NCI-H1105 (cell line): Measurements from ENCODE around the gene TMEM60.
"Not testable (repeated sequence)": the region's sequence is repeated elsewhere in the genome, so short reads cannot be mapped to it uniquely, and the experiment has no call there.

Source experiments
- DNase-seq: peaks from one replicate; lab custom pipeline; 2025; lab: John Stamatoyannopoulos, UW

TMEM60 gene

DNA sequence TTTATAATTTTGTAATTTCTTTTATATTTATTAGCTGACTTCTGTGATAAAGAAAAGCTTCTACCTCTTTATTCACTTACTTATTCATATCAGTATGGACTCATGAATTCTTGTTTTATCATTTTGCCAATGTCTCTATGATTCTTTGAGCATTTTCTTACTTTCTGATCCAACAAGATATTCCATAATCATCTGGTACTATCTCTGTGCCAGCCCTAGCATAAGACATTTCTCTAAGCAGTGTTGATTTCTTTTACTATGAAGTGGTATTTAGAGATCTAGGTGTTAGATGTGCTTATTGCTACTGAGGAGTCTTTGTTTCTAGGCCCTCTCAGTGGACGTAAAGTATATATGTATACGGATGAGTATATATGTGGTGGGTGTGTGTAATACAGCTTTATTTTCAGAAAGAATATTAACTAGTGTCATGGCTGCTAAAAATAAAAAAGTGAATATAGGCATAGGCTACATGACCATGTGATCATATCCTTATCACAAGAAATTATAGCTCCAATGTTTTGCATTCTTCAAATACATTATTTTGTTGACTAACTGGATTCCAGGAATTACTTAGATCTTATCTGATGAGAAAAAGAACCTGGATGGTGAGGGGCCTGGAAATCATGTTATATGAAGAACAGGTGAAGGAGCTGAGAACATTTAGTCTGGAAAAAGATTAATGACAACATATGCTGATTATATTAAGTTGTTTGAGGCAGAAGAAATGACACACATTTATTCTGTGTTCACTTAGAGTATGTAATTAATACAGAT is 13.5 kb upstream of the TMEM60 start:
- no peak for DNase-seq

DNA sequence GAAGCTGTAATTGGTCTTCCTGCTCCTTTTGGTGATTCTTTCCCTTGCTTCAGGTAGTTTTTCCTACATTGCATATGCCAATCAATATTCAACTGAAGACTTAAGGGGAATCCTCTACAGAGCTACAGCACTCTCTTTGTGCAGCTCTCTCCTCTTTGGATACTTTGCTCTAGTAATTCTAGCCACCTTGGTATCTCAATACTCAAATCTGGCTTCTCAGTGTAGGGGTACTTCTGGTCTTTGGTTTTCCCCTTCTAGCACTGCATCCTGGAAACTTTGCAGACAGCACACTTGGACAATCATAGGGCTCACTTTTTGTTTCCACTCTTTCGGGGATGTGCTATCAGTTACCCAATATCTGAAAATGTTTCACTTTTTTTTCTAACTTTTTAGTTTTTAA is 10.3 kb upstream of the TMEM60 start:
- DNase-seq, result no peak

DNA sequence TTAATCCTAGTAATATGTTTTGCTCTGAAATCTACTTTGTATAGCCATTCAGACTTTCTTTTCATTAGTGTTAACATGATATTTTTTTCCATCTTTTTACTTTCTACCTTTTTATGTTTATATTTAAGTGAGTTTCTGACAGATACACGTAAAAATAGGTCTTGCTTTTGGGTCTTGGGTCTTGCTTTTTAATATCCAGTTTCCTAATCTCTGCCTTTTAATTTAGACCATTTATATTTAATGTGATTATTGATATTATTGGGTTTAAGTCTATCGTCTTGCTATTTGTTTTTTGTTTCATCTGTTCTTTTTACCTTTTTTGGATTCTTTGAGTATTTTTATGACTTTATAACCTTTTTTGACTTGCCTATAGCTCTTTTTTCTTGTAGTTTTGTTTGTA is 8.2 kb upstream of the TMEM60 start:
- DNase-seq, result no peak

DNA sequence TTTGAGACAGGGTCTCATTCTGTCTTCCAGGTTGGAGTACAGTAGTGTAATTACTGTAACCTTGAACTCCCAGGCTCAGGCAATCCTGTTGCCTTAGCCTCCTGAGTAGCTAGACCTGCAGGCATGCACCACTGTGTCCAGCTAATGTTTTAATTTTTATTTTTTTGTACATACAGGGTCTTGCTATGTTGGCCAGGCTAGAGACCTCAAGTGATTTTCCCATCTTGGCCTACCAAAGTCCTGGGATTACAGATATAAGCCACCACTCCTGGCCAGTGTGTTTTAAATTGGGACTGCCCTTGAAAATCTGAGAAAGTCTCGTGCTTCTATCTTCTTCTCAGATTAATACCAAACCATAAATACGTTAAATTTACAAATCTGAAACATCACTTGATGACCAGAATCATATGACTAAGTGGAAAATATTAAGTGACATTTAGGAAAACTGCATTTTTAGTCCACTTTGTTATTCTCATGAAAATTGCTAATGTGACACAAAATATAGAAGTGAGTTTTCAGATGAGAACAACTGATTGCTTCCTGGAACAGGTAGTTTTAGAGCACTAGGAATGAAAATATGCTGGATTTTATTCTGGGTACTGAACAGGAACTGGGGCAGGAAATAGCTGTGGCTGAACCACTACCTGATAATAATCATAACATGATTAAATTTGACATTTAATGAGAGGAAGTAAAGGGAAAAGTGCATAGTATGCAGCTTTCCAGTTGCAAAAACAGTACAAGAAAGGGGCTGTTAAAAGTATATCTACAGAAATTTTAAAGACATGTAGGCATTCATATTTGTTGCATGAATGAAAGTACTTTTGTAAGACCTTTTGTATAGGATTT is 4.5 kb upstream of the TMEM60 start:
- DNase-seq, result no peak

DNA sequence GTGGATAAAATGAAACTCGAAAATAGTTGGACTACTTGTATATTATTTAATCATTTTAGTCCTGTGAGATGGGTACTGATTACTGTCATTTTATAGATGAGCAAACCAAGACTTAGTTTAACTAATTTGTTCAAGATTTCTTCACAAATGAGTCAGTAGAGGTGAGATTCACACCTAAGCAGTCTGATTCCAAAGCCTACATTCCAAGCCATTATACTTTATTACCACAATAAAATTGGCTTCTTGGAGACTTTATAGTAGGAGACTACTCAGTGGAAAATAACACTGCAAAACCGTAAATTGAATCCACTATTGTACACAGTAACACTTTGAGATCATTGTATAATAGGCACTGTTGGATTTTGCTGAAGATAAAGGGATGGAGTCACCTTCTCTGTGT is 2.5 kb upstream of the TMEM60 start:
- DNase-seq, result no peak

DNA sequence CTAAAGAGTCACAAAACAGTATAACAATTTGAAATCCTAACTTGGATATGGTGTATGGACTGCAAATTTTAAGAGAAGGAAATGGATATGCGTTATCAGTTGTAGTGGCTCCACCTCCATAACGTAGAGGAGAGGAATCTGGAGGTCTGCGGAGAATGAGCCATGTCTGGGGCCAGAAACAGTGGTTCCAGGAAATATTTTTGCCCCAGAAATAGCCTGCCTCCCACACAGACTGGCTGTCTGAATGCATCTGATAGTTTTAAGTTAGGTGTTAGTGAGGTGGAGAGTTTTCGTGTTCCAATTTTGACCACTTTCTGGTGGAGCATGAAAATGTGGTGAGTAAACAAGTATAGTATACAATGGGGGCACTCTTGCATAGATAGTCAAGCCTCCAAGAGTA is 1.9 kb upstream of the TMEM60 start:
- no peak for DNase-seq

DNA sequence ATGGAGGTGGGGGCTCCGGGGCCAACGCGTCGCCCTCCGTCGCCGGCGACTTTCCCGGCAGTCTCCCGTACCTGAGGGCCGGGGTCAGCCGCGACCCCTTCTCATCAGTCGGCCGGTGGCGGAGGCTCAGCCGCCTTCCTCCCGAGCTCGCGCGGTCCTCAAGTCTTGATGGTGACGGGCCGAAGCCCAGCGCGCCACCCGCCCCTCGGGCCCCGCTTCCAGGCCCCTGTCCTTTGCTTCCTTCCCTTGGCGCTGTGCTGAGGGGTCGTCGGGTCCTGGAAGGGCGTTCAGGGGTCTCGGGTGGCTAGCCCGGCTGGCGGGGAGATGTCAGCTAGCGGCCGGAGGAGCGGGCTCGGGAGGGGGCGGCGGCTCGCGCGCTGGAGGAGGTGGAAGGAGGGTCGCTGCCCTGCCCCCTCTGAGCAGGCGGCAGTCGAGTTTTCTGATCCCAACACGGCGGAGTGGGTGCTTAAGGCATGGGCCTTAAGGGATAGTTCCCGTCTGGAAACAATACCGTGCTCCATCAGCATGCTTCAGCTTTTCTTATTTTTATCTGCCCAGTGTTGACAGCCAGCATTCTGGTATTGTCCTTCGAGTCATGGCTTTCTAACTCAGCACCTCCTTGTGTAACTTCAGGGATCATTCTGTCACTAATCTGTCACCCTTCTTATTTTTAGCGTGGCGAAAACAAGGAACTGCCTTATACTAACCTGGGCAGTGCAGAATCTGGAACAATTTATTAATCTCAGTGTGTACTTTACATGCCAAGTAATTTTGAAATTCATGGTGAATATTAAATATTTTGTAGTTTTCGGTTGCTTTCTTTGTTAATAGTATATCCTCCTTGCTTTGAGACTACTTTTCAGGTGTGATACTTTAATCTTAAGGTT is 1.1 kb upstream of the TMEM60 start:
- DNase-seq, result peak; percentile 30

DNA sequence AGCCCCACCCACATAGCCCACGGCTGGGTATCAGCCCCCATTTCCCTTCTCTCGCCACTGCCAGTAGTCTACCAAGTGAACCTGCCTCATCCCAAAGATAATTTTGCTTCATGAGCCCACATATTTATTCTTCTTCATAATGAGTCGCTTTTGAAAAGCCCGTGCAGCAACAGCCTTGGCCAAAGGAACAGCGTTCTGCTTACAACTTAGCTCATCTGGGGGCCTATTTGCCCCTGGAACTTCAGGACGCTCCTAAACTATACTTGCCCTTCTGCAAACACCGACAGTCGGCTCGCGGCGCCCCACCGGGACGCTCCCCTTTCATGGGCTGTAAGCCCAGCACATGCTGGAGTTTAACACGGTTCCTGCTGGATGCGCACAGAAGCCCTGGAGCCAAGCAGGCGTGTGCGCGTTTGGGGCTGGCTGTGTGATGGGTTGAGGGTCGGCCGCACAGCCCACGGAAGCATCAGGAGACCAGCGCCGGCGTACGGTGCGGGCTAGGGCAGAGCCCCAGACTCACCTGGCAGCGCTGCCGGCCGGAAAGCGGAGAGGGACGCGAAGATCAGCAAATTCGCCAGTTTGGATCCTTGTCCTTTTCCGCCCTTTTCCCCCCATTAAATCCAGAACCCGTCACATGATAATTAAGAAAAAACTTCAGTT is 370 bp downstream of the TMEM60 start:
- DNase-seq, result peak; percentile 70

DNA sequence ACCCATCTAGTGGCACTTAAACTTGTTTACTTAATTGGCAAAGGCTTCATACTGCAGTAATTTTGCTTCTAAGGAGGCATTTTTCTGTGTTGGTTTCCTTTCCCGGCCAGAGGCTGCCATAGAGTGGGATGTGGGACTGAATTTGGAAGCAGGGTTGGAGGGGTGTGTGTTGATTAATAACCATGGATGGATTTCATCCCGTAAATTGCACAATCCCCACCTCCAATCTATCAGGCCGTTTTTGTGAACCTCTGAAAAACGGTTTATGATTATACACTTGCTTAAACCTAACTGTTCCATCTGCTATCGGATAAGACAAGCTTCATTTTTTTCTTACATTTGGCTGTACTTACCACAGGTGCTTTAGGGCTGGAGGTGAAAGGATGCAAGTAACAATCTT is 1.3 kb downstream of the TMEM60 start:
- no peak for DNase-seq

DNA sequence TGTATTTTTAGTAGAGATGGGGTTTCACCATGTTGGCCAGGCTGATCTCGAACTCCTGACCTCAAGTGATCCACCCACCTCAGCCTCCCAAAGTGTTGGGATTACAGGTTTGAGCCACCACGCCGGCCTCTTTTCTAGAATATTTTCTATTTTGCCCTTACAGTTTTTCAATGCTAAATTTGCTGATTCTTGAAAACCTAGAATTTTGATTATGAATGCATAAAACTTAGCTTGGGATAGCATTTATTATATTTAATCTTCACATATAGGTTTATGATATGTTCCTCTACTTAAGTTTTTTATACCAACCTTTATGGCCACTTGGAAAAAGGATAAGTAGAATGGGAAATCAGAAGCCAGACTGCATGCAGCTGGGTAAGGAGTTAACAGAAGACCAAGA is 2.1 kb downstream of the TMEM60 start:
- DNase-seq, result no peak

DNA sequence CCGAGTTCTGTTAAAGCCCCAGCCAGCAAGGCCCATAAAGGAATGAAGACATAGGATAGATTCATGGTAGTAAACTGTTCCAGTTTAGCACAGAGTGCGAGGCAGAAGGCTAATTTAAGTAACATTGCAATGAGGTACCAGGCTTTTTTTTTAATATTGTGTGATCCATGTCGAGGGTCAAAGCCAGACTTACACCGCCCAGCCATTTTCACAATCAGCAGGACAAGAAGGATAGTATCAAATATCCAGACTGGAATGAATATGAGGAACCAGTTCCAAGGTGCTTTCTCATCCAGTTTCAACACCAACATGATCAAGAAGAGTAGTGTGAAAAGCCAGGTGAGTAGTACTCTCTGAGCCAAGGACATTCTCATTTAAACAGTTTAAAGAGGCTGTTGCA is 4.2 kb downstream of the TMEM60 start:
- no peak for DNase-seq

DNA sequence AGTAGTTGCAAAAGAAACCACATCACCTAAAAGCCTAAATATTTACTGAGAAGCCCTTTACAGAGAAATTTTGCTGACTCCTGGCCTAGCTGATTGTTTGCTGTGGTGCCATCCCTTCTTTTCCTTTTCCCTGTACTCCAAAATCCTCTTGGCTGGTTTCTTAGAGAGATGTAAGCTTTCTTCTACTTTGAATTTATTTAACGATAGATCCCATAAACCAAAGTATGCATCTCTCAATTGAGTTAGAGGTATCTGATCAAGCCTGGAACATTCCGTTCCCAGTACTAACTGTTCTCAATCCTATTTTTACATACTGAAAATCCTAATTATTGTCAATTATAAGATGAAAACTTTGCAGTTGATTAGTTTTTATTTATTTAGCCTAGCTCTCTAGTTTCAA is 6.3 kb downstream of the TMEM60 start:
- no peak for DNase-seq

DNA sequence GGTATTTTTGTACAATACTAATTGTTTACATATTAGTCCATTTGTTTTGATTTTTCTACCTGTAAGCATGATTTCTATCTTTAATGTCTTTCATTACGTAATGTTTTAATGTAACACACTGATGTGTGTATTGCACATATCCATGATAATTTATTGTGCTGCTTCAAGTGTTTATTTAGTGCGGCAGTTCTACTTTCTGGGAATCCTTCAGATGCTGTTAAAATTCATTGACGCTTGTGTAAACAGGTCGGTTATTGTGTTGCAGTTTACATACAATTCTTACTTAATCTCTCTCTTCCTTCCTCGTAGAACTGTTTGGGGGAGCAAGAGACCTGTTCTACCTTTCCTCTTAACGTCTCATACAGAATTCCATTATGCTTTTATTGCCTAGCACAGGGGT is 6.9 kb downstream of the TMEM60 start:
- peak; percentile 4 for DNase-seq

DNA sequence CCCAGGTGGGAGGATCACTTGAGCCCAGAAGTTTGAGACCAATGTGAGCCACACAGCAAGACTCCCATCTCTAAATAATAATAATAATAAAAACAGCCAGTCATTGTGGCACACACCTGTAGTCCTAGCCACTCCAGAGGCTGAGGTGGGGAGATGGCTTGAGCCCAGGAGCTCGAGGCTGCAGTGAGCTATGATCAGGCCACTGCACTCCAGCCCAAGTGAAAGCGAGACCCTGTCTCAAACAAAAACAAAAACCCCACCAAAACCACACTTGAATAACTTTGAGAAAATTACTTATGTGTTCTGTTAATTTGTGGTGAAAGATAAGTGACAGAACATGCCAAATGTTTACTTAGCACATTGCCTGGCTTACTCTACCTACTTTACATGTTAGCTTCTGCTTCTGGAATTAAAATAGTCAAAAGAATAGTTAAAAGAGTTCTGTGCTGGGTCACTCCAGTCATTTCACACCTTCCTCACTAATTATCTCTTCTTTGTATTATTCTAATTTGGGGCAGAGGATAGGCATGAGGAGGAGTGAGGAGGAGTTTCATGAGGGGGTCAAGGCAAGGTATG is 9.8 kb downstream of the TMEM60 start:
- no peak for DNase-seq

DNA sequence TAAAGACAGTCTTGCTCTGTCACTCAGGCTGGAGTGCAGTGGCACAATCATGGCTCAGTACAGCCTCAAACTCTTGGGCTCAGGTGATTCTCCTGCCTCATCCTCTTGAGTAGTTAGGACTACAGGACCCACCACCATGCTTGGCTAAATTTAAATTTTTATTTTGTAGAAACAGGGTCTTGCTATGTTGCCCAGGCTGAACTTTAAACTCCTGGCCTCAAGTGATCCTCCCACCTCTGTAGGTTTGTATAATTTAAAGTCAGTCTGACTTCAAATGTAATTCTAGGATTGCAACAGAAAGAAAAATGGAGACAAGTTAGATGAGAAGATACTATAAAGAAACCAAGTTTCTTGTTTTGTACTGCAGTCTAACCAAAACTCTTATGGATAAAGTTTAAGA is 11.5 kb downstream of the TMEM60 start:
- no peak for DNase-seq

DNA sequence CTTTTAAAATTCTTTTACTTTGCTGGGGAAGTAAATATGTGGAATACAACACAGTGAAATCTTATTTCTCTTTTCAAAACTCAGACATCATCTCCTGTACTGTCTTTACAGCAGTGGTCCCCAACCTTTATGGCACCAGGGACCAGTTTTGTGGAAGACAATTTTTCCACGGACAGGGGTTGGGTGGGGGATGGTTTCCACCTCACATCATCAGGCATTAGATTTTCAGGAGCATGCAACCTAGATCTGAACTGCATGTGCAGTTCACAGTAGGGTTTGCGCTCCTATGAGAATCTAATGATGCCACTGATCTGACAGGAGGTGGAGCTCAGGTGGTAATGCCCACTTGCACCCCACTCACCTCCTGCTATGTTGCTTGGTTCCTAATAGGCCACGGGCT is 12.2 kb downstream of the TMEM60 start:
- DNase-seq, result no peak

DNA sequence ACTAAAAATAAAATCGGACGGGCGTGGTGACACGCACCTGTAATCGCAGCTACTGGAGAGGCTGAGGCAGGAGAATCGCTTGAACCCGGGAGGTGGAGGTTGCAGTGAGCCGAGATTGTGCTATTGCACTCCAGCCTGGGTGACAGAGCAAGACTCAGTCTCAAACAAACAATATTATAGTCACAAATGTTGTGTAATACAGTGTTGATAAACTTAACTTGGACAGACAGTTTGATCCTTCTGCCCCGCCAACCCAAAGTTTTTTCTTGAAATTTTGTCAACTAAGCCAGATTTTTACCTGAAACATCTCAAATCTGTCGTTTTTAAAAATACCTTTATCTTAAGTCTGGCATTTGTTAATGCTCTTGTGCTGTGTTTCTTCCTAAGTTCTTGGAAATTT is 13.8 kb downstream of the TMEM60 start:
- not testable (repeated sequence) for DNase-seq

DNA sequence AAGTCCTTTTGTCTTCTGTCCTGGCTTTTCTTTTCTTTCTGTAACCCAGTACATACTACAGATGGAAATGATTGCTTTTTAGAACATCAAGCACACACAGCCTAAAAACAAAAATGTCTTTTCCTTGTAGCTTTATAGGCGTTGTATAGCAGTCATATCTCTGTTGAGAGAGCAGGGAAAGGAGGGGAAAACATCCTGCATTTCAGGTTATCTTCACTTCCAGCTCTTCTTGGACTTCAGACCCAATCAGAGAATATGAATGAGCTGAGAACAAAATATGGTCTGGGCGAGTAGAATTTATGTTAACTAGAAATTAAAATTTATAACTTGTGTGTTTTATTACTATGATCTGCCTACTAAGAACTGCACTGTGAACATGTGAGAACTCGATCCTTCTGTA is 14.7 kb downstream of the TMEM60 start:
- DNase-seq, result no peak

DNA sequence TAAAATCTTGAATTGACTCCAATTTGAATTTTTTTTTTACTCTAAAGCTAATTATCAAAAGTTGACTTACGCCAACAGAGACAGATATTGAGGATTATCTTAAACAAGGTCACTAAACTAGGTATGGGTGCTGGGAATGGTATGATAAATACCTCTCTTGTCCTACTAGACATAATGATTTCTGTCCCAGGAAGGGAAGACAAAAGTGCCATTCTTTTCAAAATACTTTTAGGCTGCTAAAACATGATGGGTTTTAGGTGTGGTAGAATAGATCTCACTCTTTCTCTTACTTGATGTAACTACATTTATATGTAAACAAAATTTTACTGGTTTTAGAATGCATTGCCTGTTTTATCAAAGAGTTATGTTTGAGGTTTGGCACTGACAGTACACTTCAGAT is 15.1 kb downstream of the TMEM60 start:
- DNase-seq, result no peak

DNA sequence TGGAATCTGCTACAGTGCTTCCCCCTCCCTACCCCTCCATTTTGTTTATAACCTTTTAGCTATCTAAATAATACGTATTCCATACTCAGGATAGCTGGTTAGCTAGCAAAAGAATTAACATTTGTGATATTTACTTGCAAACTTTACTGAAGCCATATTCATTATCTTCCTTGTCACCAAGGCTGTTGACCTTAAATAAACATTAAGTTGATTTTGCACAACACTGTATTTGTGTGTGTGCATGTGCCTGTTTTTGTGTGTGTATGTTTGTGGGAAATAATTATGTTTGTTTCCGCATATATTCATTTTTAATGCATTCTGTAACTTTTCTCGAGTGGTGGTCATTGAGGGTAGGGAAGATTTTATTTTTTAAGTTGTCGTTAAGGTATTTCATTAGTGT is 15.9 kb downstream of the TMEM60 start:
- no peak for DNase-seq

DNA sequence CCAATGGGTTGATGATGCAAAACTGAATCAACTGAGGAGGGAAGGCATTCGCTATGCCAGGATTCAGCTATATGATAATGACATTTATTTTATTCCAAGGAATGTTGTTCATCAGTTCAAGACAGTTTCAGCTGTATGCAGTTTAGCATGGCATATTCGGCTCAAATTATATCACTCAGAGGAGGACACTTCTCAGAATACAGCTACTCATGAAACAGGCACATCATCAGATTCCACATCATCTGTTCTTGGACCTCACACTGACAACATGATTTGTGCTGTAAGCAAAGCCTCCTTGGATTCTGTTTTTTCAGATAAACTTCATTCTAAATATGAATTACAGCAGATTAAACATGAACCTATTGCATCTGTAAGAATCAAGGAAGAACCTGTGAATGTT is 19.7 kb downstream of the TMEM60 start:
- no peak for DNase-seq

DNA sequence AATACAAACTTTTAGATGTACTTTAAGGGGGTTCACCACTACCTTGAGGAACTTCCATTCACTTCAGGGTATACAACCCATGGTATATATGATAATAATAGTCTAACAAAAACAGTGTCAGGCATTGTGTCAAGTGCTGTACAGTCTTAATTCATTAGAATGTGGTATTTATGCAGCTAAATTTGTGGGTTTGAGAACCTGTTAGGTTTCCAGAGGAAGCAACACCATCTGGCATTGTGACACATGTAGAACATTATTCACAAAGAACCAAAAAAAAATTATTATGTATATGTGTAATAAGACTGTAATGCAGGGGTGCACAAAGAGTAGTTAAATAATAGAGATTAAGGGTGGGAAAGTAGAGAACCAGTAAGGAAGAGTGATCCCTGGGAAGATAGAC is 26.3 kb downstream of the TMEM60 start:
- no peak for DNase-seq
